HG03039 (cell line): ENCODE results near the gene BASP1.
"Not testable (repeated sequence)": the region's sequence is repeated elsewhere in the genome, so short reads cannot be mapped to it uniquely, and the experiment has no call there.

Experiments used
- ATAC-seq: cut with Tn5 transposase; IDR thresholded peaks from one replicate; pipeline ENCODE4 v1.9.1; 2021; ENCODE audit warnings: mild to moderate bottlenecking, moderate library complexity; ENCODE audit not compliant: unreplicated experiment

The BASP1 gene

GRCh38 chr5:17315710-17316221, 98.3 kb downstream of the BASP1 start:
- no peak for ATAC-seq

GRCh38 chr5:17316970-17317459, 99.6 kb downstream of the BASP1 start:
- peak; percentile 65 for ATAC-seq

- no peak for ATAC-seq
These were observed 100.0 kb downstream of the BASP1 start for GRCh38 chr5:17317473-17317872.

GRCh38 chr5:17319095-17319494, 101.7 kb downstream of the BASP1 start:
- ATAC-seq = not testable (repeated sequence)

- no peak for ATAC-seq
These were observed 108.6 kb downstream of the BASP1 start for GRCh38 chr5:17325770-17326599.
